Activated naive CD4-positive, alpha-beta T cell treated with anti-CD3 and anti-CD28 coated beads, Interleukin-2, amount 50 U/mL, for 24 hours (primary cell): Measurements from ENCODE around the gene ITSN2.

Experiments
- H3K27ac Mint-ChIP-seq: one replicate; pipeline ENCODE4 v1.8.0; 2021; ENCODE audit warnings: mild to moderate bottlenecking, mixed read lengths
- H3K27me3 Mint-ChIP-seq: one replicate; pipeline ENCODE4 v1.8.0; 2021; ENCODE audit warnings: mixed read lengths
- H3K36me3 Mint-ChIP-seq: one replicate; pipeline ENCODE4 v1.8.0; 2021; ENCODE audit warnings: mixed read lengths
- H3K4me1 Mint-ChIP-seq: one replicate; pipeline ENCODE4 v1.8.0; 2021; ENCODE audit warnings: mixed read lengths
- H3K4me3 Mint-ChIP-seq: one replicate; pipeline ENCODE4 v1.8.0; 2021; ENCODE audit warnings: mild to moderate bottlenecking, mixed read lengths
- H3K9me3 Mint-ChIP-seq: one replicate; pipeline ENCODE4 v1.8.0; 2021; ENCODE audit warnings: mixed read lengths

Gene ITSN2

GRCh38 chr2:24233321-24233720 lies 127.0 kb downstream of the ITSN2 start:
- no peaks in the 10 kb centered on the region for H3K27me3 Mint-ChIP-seq
- H3K36me3 Mint-ChIP-seq, result peaks cover 7% of the 10 kb centered on the region
- H3K9me3 Mint-ChIP-seq, result no peaks in the 10 kb centered on the region
- H3K4me1 Mint-ChIP-seq, result no peaks in the 10 kb centered on the region
- H3K27ac Mint-ChIP-seq, result peak overlapping the region; percentile 5
- H3K4me3 Mint-ChIP-seq, result no peak overlapping the region

GRCh38 chr2:24231461-24231881 lies 128.9 kb downstream of the ITSN2 start:
- Mint-ChIP-seq H3K27ac (no peak overlapping the region), H3K4me3 (no peak overlapping the region), H3K9me3 (no peaks in the 10 kb centered on the region), H3K4me1 (no peaks in the 10 kb centered on the region), H3K27me3 (no peaks in the 10 kb centered on the region), H3K36me3 (peaks cover 9% of the 10 kb centered on the region)

- Mint-ChIP-seq H3K36me3 (peaks cover 8% of the 10 kb centered on the region), H3K4me1 (no peaks in the 10 kb centered on the region), H3K27me3 (no peaks in the 10 kb centered on the region), H3K4me3 (no peak overlapping the region), H3K9me3 (no peaks in the 10 kb centered on the region), H3K27ac (no peak overlapping the region)
Measured at GRCh38 chr2:24228470-24228869, 131.9 kb downstream of the ITSN2 start.

GRCh38 chr2:24225499-24226242 lies 134.7 kb downstream of the ITSN2 start:
- Mint-ChIP-seq H3K27ac (no peak overlapping the region), H3K27me3 (no peaks in the 10 kb centered on the region), H3K4me3 (no peak overlapping the region), H3K9me3 (no peaks in the 10 kb centered on the region), H3K36me3 (peaks cover 8% of the 10 kb centered on the region), H3K4me1 (no peaks in the 10 kb centered on the region)

DNA sequence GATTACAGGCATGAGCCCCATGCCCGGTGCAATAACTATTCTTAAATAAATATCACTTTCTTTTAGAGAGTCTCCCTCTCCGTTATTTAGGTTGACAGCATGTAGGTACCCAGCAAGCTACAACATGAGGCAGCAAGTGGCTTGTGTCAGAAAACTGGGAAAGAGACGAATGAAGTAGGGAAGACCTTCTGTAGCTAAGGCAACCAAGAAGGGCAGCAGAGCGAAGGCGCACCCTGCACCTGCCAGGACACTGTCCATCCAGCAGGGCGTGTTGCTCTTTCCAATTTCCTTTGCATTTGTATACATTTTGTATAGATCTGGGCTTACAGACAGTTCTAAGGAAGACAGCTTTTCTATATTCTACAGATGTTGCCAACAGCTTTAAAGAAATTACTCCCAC lies 137.4 kb downstream of the ITSN2 start:
- Mint-ChIP-seq H3K4me1 (no peaks in the 10 kb centered on the region), H3K27me3 (no peaks in the 10 kb centered on the region), H3K27ac (no peak overlapping the region), H3K4me3 (no peak overlapping the region), H3K9me3 (no peaks in the 10 kb centered on the region), H3K36me3 (peaks cover 9% of the 10 kb centered on the region)

DNA sequence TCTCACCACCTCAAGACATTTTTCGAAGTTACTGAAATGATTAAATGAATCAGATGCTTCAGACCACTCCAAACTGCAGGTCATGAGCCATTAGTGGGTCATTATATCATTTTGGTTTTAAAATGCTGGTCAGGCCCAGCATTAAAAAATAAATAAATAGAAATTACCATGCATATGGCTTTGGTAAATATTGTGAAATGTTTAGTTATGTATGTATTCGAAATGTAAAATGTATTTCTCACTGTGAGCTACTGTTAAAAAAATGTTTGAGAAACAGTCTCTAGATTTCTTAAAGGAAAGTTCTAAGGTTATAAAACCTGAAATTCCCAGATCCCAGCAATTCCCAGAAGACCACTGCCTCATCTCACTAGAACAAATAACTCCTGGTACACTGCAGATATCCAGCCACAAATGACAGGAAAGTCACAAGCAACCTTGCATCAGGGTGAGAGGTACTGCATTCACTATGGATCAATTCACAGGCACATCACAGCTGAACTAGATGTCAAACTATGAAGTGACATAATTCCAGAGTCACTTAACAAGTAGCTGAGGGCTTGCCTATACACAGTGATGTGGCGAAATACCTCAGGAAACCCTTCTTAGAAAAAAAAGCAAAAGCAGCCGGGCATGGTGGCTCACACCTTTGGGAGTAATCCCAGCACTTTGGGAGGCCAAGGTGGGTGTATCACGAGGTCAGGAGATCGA lies 138.8 kb downstream of the ITSN2 start:
- no peaks in the 10 kb centered on the region for H3K27me3 Mint-ChIP-seq
- H3K9me3 Mint-ChIP-seq, result no peaks in the 10 kb centered on the region
- H3K36me3 Mint-ChIP-seq, result peaks cover 5% of the 10 kb centered on the region
- H3K27ac Mint-ChIP-seq, result no peak overlapping the region
- no peaks in the 10 kb centered on the region for H3K4me1 Mint-ChIP-seq
- no peak overlapping the region for H3K4me3 Mint-ChIP-seq

DNA sequence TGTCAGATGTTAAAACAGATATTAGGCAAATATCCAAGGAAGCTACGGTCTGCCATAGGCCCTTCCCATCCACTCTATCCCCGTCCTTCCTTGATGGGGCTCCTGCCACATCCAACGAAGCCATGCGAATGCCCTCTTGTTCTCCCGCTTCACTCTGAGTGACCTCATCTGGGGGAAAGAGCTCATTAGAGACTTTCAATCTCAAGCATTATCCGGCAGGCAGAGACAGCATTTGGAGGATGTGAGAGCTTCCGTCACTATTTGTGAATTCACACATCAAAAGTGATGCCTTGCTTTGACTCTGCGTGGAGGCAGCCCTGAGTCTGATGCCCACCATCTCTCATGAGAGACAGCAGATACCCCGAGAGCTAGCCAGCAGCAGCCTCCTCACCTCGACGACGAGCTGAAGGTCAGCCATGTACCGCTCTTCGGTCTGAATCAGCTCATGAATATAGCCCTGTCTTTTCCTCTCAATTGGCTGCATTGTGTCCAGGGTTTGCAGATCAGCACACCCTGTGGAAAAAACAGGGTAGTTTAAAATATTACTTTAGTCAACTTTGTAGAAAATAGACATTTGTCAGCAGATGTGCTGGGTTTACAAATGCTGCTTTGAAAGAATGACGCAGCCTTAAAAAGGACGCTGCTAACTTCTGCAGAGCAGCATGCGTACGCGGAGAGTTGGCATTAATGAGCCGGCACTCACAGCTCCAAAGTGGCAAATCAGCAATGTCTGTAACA lies 139.6 kb downstream of the ITSN2 start:
- Mint-ChIP-seq H3K4me1 (peaks cover 3% of the 10 kb centered on the region), H3K4me3 (no peak overlapping the region), H3K9me3 (no peaks in the 10 kb centered on the region), H3K36me3 (peaks cover 5% of the 10 kb centered on the region), H3K27ac (no peak overlapping the region), H3K27me3 (no peaks in the 10 kb centered on the region)

DNA sequence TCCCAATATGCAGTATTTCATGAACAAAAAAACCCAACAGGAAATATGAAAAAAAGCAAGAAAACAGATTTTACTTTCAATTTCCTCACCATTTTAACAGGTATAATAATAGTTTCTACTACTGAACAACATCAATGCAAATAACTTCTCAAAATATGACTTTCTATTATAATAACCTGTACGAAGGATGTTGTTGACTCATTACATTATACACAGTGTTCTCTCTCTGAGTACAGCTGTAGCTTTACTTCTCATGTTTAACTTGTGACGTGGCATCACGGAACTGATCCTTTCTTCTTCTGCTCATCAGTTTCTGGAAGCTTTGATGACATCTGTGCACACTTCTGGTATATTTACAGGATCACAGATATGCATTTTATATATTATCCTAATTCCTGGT lies 145.5 kb downstream of the ITSN2 start:
- Mint-ChIP-seq H3K27ac (no peak overlapping the region), H3K27me3 (no peaks in the 10 kb centered on the region), H3K9me3 (no peaks in the 10 kb centered on the region), H3K36me3 (peaks cover 13% of the 10 kb centered on the region), H3K4me1 (peaks cover 7% of the 10 kb centered on the region), H3K4me3 (no peak overlapping the region)

DNA sequence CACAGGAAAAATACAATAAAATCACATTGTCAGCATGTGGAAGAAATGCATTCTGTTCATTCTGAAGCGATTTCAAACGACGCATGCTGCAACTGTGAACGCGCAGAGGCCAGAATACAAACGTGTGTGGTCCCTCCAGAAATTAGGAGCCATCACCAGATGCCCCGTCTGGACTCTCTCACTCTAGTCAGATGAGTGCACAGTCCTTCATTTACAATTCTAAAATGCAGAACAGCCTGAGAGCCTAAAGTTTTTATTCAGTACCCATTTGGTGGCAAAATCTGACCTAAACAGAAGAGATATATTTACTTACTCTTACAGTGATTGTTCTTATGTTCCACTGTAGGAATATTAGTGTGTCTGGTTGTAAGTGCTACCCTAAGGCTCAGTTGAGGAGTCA lies 148.9 kb downstream of the ITSN2 start:
- Mint-ChIP-seq H3K27ac (no peak overlapping the region), H3K36me3 (peaks cover 19% of the 10 kb centered on the region), H3K9me3 (no peaks in the 10 kb centered on the region), H3K4me1 (peaks cover 7% of the 10 kb centered on the region), H3K27me3 (no peaks in the 10 kb centered on the region), H3K4me3 (no peak overlapping the region)

- H3K27me3 Mint-ChIP-seq, result no peaks in the 10 kb centered on the region
- peaks cover 20% of the 10 kb centered on the region for H3K36me3 Mint-ChIP-seq
- H3K9me3 Mint-ChIP-seq, result no peaks in the 10 kb centered on the region
- no peak overlapping the region for H3K27ac Mint-ChIP-seq
- H3K4me3 Mint-ChIP-seq, result no peak overlapping the region
- H3K4me1 Mint-ChIP-seq, result peaks cover 4% of the 10 kb centered on the region
Measured at GRCh38 chr2:24210723-24211122, 149.6 kb downstream of the ITSN2 start.

DNA sequence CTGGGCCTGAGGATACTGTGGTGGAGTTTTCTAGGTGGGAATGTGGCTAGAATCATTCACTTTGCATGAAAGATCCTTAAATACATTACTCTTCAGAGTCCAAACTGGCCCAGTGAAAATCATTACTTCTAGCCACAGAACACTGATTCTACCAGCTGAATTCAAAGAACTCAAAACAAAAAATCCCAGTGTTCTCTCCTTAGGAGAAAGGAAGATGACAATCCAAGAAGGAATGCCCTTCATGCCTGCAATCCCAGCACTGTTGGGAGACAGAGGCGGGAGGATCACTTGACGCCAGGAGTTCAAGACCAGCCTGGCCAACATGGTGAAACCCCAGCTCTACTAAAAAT lies 150.3 kb downstream of the ITSN2 start:
- Mint-ChIP-seq H3K27me3 (no peaks in the 10 kb centered on the region), H3K9me3 (no peaks in the 10 kb centered on the region), H3K4me3 (no peak overlapping the region), H3K27ac (no peak overlapping the region), H3K4me1 (peaks cover 3% of the 10 kb centered on the region), H3K36me3 (peaks cover 24% of the 10 kb centered on the region)

GRCh38 chr2:24209389-24210105 lies 150.8 kb downstream of the ITSN2 start:
- Mint-ChIP-seq H3K27ac (no peak overlapping the region), H3K36me3 (peaks cover 24% of the 10 kb centered on the region), H3K4me3 (no peak overlapping the region), H3K9me3 (no peaks in the 10 kb centered on the region), H3K4me1 (no peaks in the 10 kb centered on the region), H3K27me3 (no peaks in the 10 kb centered on the region)

DNA sequence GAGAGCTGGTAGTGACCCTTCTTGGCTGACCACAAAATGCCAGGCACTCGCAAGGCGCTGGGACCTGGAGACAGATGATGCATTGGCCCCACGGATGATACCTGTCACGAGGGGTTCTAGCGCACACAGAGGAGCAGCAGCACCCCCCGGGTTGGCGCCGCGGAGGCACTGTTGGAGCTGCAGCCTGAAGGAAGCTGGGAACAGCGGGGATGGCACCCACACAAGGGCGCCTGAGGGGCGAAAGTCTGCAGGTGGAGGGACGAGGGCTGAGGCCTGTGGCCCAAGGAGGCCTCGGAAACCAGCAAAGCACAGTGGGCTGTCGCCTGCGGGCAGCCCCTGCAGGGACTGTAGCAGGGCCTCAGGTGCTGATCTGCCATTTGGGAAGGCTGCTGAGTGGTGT lies 151.8 kb downstream of the ITSN2 start:
- H3K36me3 Mint-ChIP-seq, result peaks cover 26% of the 10 kb centered on the region
- H3K9me3 Mint-ChIP-seq, result no peaks in the 10 kb centered on the region
- H3K27me3 Mint-ChIP-seq, result no peaks in the 10 kb centered on the region
- no peak overlapping the region for H3K4me3 Mint-ChIP-seq
- H3K27ac Mint-ChIP-seq, result no peak overlapping the region
- H3K4me1 Mint-ChIP-seq, result no peaks in the 10 kb centered on the region

- no peaks in the 10 kb centered on the region for H3K27me3 Mint-ChIP-seq
- no peak overlapping the region for H3K4me3 Mint-ChIP-seq
- no peaks in the 10 kb centered on the region for H3K4me1 Mint-ChIP-seq
- H3K9me3 Mint-ChIP-seq, result no peaks in the 10 kb centered on the region
- no peak overlapping the region for H3K27ac Mint-ChIP-seq
- H3K36me3 Mint-ChIP-seq, result peaks cover 21% of the 10 kb centered on the region
Measured at GRCh38 chr2:24207359-24207758, 153.0 kb downstream of the ITSN2 start.

- Mint-ChIP-seq H3K9me3 (no peaks in the 10 kb centered on the region), H3K4me1 (no peaks in the 10 kb centered on the region)
Measured at GRCh38 chr2:24206714-24207113, 153.6 kb downstream of the ITSN2 start.

More at GRCh38 chr2:24206714-24207113, 153.6 kb downstream of the ITSN2 start:
- no peak overlapping the region for H3K27ac Mint-ChIP-seq
- no peaks in the 10 kb centered on the region for H3K27me3 Mint-ChIP-seq
- no peak overlapping the region for H3K4me3 Mint-ChIP-seq
- H3K36me3 Mint-ChIP-seq, result peaks cover 21% of the 10 kb centered on the region
